Mesendoderm (in vitro differentiated cells): ENCODE results near the gene PPBP.

ENCODE experiments used
- DNase-seq: peaks from one replicate; pipeline ENCODE4 v3.0.0; 2013
- H2AK5ac ChIP-seq: 2 replicates; pipeline ENCODE4 v1.6.1; 2013; ENCODE audit warnings: low read length, inconsistent platforms
- H2BK120ac ChIP-seq: 2 replicates; pipeline ENCODE4 v1.6.1; 2013; ENCODE audit warnings: low read depth, mild to moderate bottlenecking, low read length, moderate library complexity, mixed read lengths
- H2BK15ac ChIP-seq: replicated peaks from 2 replicates; pipeline ENCODE4 v1.6.1; 2013; ENCODE audit warnings: low read depth, mild to moderate bottlenecking, moderate library complexity
- H2BK5ac ChIP-seq: 2 replicates; pipeline ENCODE4 v1.6.1; 2013; ENCODE audit warnings: low read length, inconsistent platforms
- H3K18ac ChIP-seq: 2 replicates; pipeline ENCODE4 v1.6.1; 2013; ENCODE audit warnings: mild to moderate bottlenecking, low read length, mixed read lengths
- H3K23ac ChIP-seq: one replicate; pipeline ENCODE4 v1.6.1; 2013; ENCODE audit warnings: low read length
- H3K27ac ChIP-seq: 2 replicates; pipeline ENCODE4 v1.5.1; 2013; ENCODE audit warnings: low read depth, mild to moderate bottlenecking, inconsistent platforms, low read length, moderate library complexity
- H3K27me3 ChIP-seq: 2 replicates; pipeline ENCODE4 v1.6.1; 2013; ENCODE audit warnings: low read length, control low read depth, mild to moderate bottlenecking, inconsistent platforms; ENCODE audit not compliant: insufficient read depth, poor library complexity
- H3K36me3 ChIP-seq: 2 replicates; pipeline ENCODE4 v1.6.1; 2013; ENCODE audit warnings: low read length, inconsistent platforms; ENCODE audit not compliant: control insufficient read depth, insufficient read depth
- H3K4ac ChIP-seq: one replicate; pipeline ENCODE4 v1.6.1; 2013; ENCODE audit warnings: low read depth, mild to moderate bottlenecking, low read length, moderate library complexity
- H3K4me1 ChIP-seq: 2 replicates; pipeline ENCODE4 v1.6.1; 2013; ENCODE audit warnings: low read depth, low read length, inconsistent platforms; ENCODE audit not compliant: control insufficient read depth
- H3K4me2 ChIP-seq: 2 replicates; pipeline ENCODE4 v1.6.1; 2013; ENCODE audit warnings: low read length
- H3K4me3 ChIP-seq: 2 replicates; pipeline ENCODE4 v1.5.1; 2013; ENCODE audit warnings: mild to moderate bottlenecking, low read length
- H3K56ac ChIP-seq: one replicate; pipeline ENCODE4 v1.6.1; 2013; ENCODE audit warnings: low read length
- H3K79me1 ChIP-seq: 2 replicates; pipeline ENCODE4 v1.6.1; 2013; ENCODE audit warnings: low read length, inconsistent platforms
- H3K79me2 ChIP-seq: 2 replicates; pipeline ENCODE4 v1.6.1; 2013; ENCODE audit warnings: mild to moderate bottlenecking, low read length; ENCODE audit not compliant: control insufficient read depth, insufficient read depth
- H3K9ac ChIP-seq: 2 replicates; pipeline ENCODE4 v1.6.1; 2013; ENCODE audit warnings: low read length, inconsistent platforms
- H4K5ac ChIP-seq: one replicate; pipeline ENCODE4 v1.6.1; 2013; ENCODE audit warnings: low read length
- H4K8ac ChIP-seq: one replicate; pipeline ENCODE4 v1.6.1; 2013; ENCODE audit warnings: low read depth, mild to moderate bottlenecking, control low read depth, low read length, moderate library complexity
- WGBS: extraction: QIAGEN DNeasy Blood & Tissue Kit; methylation state at CpG from one replicate; pipeline ENCODE4 v1.1.7; 2013; ENCODE audit warnings: low lambda C conversion rate, missing lambda C conversion rate; ENCODE audit not compliant: insufficient coverage; ENCODE audit errors: extremely low coverage; 5-methylcytosine and 5-hydroxymethylcytosine counted together

PPBP gene

GRCh38 chr4:73990988-73991741, 3.2 kb upstream of the PPBP start:
- no peak overlapping the region for H2BK15ac ChIP-seq
- H2AK5ac ChIP-seq: no peak overlapping the region
- no peak overlapping the region for H3K23ac ChIP-seq
- no peak overlapping the region for H3K4me2 ChIP-seq
- no peak overlapping the region for H3K56ac ChIP-seq
- H4K5ac ChIP-seq: no peak overlapping the region
- no peaks in the 10 kb centered on the region for H3K27me3 ChIP-seq
- no peak overlapping the region for H3K9ac ChIP-seq
- H3K27ac ChIP-seq: no peak overlapping the region
- no peak overlapping the region for H2BK5ac ChIP-seq
- no peaks in the 10 kb centered on the region for H3K36me3 ChIP-seq
- no peak overlapping the region for H3K4ac ChIP-seq
- no CpG with 5 or more reads among the region's 9 CpGs for WGBS
- H2BK120ac ChIP-seq: no peak overlapping the region
- no peak overlapping the region for H3K4me3 ChIP-seq
- no peaks in the 10 kb centered on the region for H3K4me1 ChIP-seq
- H3K79me2 ChIP-seq: no peaks in the 10 kb centered on the region
- no peak overlapping the region for H3K18ac ChIP-seq
- no peak for DNase-seq
- H3K79me1 ChIP-seq: no peaks in the 10 kb centered on the region
- H4K8ac ChIP-seq: no peak overlapping the region

GRCh38 chr4:73989928-73990327, 1.9 kb upstream of the PPBP start:
- no peak overlapping the region for H3K18ac ChIP-seq
- no peaks in the 10 kb centered on the region for H3K4me1 ChIP-seq
- no peak overlapping the region for H3K4ac ChIP-seq
- WGBS: no CpG with 5 or more reads among the region's 5 CpGs
- H3K36me3 ChIP-seq: no peaks in the 10 kb centered on the region
- no peak overlapping the region for H3K9ac ChIP-seq
- H3K27me3 ChIP-seq: no peaks in the 10 kb centered on the region
- H4K8ac ChIP-seq: no peak overlapping the region
- H2BK15ac ChIP-seq: no peak overlapping the region
- H3K4me2 ChIP-seq: no peak overlapping the region
- no peak for DNase-seq
- no peaks in the 10 kb centered on the region for H3K79me2 ChIP-seq
- no peak overlapping the region for H3K4me3 ChIP-seq
- H3K56ac ChIP-seq: no peak overlapping the region
- no peaks in the 10 kb centered on the region for H3K79me1 ChIP-seq
- H2AK5ac ChIP-seq: no peak overlapping the region
- H2BK120ac ChIP-seq: no peak overlapping the region
- H2BK5ac ChIP-seq: no peak overlapping the region
- H3K23ac ChIP-seq: no peak overlapping the region
- no peak overlapping the region for H3K27ac ChIP-seq
- no peak overlapping the region for H4K5ac ChIP-seq

GRCh38 chr4:73989031-73989430, 1.0 kb upstream of the PPBP start:
- WGBS: no CpG with 5 or more reads among the region's 3 CpGs
- Histone ChIP-seq H4K5ac (no peak overlapping the region), H3K27me3 (no peaks in the 10 kb centered on the region), H3K9ac (no peak overlapping the region), H3K4me1 (no peaks in the 10 kb centered on the region), H3K27ac (no peak overlapping the region), H3K79me2 (no peaks in the 10 kb centered on the region), H2BK15ac (no peak overlapping the region), H2BK5ac (no peak overlapping the region), H2BK120ac (no peak overlapping the region), H2AK5ac (no peak overlapping the region), H3K56ac (no peak overlapping the region), H3K4me3 (no peak overlapping the region), H3K18ac (no peak overlapping the region), H4K8ac (no peak overlapping the region), H3K4ac (no peak overlapping the region), H3K4me2 (no peak overlapping the region), H3K23ac (no peak overlapping the region), H3K79me1 (no peaks in the 10 kb centered on the region), H3K36me3 (no peaks in the 10 kb centered on the region)
- no peak for DNase-seq

- no peak overlapping the region for H2BK5ac ChIP-seq
- H3K27ac ChIP-seq: no peak overlapping the region
- H3K27me3 ChIP-seq: no peaks in the 10 kb centered on the region
- H3K18ac ChIP-seq: no peak overlapping the region
- no peak overlapping the region for H4K8ac ChIP-seq
- H3K4me3 ChIP-seq: no peak overlapping the region
- H3K4ac ChIP-seq: no peak overlapping the region
- no peak overlapping the region for H2BK15ac ChIP-seq
- H2AK5ac ChIP-seq: no peak overlapping the region
- no peaks in the 10 kb centered on the region for H3K4me1 ChIP-seq
- no peaks in the 10 kb centered on the region for H3K36me3 ChIP-seq
- no peak overlapping the region for H4K5ac ChIP-seq
- H3K79me1 ChIP-seq: no peaks in the 10 kb centered on the region
- H3K79me2 ChIP-seq: no peaks in the 10 kb centered on the region
- no peak overlapping the region for H3K9ac ChIP-seq
- no peak overlapping the region for H3K56ac ChIP-seq
- H3K23ac ChIP-seq: no peak overlapping the region
- DNase-seq: no peak
- no peak overlapping the region for H2BK120ac ChIP-seq
- WGBS: no CpG with 5 or more reads among the region's 1 CpG
- no peak overlapping the region for H3K4me2 ChIP-seq
Measured at GRCh38 chr4:73985528-73985852, 2.5 kb downstream of the PPBP start.

- no peak overlapping the region for H4K5ac ChIP-seq
- no peak overlapping the region for H3K9ac ChIP-seq
- no peaks in the 10 kb centered on the region for H3K4me1 ChIP-seq
- H3K56ac ChIP-seq: no peak overlapping the region
- no peaks in the 10 kb centered on the region for H3K27me3 ChIP-seq
- H3K27ac ChIP-seq: no peak overlapping the region
- H3K4ac ChIP-seq: no peak overlapping the region
- H3K4me2 ChIP-seq: no peak overlapping the region
- H3K4me3 ChIP-seq: no peak overlapping the region
- no peak overlapping the region for H3K18ac ChIP-seq
- DNase-seq: no peak
- H2AK5ac ChIP-seq: no peak overlapping the region
- H3K79me1 ChIP-seq: no peaks in the 10 kb centered on the region
- no peak overlapping the region for H2BK5ac ChIP-seq
- H2BK120ac ChIP-seq: no peak overlapping the region
- no peak overlapping the region for H2BK15ac ChIP-seq
- no peaks in the 10 kb centered on the region for H3K36me3 ChIP-seq
- H3K79me2 ChIP-seq: no peaks in the 10 kb centered on the region
- no peak overlapping the region for H4K8ac ChIP-seq
- 100% methylated on average over 1 of the region's 4 CpGs for WGBS
- H3K23ac ChIP-seq: no peak overlapping the region
Measured at GRCh38 chr4:73984736-73985527, 3.1 kb downstream of the PPBP start.
